Choroid plexus epithelial cell (primary cell): ENCODE measurements around the gene NUDT16L1.
A peak's percentile ranks its signal among the peaks of the same experiment; 100 is the strongest.

ENCODE experiments used
- DNase-seq: peaks from one replicate; pipeline ENCODE4 v3.0.0-alpha.2; 2010; ENCODE audit warnings: low read depth
- H3K4me3 ChIP-seq: 2 replicates; pipeline ENCODE4 v1.5.1; 2011; ENCODE audit warnings: low read depth, mild to moderate bottlenecking, control low read depth, low read length, moderate library complexity
- TF ChIP-seq, protein P1 (sequence below): conservative IDR thresholded peaks from 2 replicates; pipeline ENCODE4 v1.5.1; 2011; ENCODE audit warnings: low read depth, mild to moderate bottlenecking, control low read depth, inconsistent platforms, low read length, moderate library complexity

NUDT16L1 gene

DNA sequence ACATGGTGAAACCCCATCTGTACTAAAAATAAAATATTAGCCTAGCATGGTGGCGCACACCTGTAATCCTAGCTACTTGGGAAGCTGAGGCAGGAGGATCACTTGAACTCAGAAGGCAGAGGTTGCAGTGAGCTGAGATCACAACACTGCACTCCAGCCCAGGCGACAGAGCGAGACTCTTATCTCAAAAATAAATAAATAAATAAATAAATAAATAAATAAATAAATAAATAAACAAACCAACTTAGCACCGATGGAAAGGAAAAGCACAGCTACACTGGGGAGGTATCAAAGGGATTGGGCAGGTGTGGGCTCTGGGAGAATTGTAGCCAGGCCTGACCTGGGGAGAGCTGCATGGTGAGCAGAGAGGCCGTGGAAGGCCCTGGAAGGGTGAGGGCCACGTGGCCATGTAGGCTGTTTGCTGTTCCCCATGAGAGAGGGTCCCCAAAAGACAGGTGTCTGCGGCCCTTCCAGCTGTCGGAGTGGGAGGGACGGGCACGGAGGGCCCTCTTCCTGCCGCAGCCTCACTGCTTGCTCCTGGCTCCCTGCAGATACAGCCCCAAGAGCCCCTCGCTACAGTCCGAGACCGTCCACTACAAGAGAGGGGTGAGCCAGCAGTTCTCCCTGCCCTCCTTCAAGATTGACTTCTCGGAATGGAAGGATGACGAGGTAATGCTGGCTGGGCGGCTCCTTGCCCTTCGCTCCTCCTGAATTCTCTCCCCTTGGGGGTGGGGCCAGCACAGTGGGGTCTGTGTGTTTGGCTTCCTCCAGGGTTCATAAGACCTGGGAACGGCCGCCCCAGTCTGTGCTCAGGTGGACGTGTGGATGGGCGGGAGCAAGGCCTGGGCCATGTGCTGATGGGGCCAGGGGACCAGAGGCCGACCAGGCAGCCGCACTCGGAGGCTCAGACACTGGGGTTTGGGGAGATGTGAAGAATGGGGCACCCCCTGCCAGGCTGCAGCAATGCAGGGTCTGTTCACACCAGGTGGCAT lies 36.4 kb upstream of the NUDT16L1 start:
- TF ChIP-seq, protein P1, sequence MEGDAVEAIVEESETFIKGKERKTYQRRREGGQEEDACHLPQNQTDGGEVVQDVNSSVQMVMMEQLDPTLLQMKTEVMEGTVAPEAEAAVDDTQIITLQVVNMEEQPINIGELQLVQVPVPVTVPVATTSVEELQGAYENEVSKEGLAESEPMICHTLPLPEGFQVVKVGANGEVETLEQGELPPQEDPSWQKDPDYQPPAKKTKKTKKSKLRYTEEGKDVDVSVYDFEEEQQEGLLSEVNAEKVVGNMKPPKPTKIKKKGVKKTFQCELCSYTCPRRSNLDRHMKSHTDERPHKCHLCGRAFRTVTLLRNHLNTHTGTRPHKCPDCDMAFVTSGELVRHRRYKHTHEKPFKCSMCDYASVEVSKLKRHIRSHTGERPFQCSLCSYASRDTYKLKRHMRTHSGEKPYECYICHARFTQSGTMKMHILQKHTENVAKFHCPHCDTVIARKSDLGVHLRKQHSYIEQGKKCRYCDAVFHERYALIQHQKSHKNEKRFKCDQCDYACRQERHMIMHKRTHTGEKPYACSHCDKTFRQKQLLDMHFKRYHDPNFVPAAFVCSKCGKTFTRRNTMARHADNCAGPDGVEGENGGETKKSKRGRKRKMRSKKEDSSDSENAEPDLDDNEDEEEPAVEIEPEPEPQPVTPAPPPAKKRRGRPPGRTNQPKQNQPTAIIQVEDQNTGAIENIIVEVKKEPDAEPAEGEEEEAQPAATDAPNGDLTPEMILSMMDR, result no peak
- no peak for DNase-seq
- H3K4me3 ChIP-seq, result no peak overlapping the region

DNA sequence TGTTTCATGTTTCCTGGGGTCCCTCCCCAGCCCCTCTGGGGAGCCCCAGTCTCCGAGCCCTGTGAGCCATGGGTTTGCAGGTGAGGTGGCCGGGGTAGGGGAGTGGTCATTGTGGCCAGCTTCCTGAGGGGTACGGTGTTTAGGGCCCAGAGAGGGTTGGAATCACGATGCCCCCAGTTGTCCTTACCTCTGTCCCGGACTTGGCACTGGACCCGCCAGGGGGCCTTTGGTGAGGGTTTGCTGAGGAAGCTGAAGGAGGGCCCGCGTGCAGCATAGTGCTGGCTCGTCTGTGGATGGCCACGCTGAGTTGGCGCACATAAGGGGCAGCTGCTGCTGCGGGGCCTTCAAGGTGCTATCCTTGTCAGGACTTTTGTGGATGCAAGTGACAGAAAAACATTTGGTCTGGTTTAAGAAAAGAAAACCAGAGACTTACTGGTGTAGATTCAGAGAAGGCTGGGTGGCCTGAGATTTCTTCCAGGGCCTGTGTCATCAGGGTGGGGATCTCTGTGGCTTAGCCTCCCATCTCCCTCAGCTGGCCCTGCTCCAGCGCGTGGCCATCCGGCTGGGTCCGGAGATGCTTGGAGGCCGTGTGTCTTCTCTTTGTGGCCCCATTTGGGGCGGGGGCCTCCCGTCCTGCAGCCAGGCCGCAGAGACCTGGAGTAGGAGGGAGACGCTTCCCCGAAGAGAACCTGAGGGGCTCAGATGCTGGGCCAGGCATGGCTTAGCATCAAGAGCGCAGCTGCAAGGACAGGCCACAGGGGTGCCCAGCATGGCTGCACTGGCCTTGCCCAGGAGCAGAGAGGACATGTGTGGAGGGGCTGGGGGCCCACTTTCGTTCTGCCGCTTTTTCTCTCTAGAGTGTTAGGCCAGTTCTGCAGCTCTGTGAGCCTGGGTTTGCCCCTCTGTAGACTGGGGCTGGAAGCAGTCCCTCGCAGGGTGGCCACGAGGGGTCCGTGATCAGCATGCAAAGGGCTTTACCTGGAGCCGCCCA lies 33.7 kb upstream of the NUDT16L1 start:
- H3K4me3 ChIP-seq, result no peak overlapping the region
- TF ChIP-seq, protein P1, result no peak

DNA sequence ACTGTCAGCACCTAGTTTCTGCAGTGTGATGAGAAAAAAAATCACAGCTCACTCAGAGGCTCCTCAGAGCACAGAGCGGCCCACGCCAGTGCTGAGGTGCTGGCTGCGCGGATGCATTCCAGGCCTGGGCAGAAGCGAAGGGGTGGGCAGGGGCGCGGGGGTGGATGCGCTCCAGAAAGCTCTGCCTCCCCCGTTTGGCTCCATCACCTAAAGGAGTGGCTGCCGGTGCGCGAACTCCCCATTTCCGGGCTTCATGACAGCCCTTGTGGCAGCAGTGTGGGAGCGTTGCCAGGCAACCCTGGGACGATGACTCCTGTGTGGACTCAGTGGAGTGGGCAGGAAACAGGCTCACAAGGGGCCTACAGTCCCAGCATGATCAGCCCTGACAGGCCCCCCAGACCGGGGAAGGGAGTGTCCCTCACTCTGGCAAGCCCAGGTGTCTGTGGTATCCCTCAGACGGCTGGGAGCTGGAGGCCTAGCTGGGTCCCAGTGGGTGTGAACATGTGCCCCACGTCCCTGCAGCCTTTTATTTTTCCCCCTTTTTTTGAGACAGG lies 32.8 kb upstream of the NUDT16L1 start:
- DNase-seq, result peak; percentile 45
- TF ChIP-seq, protein P1, result no peak
- no peak overlapping the region for H3K4me3 ChIP-seq

More for the DNA sequence above, 33.7 kb upstream of the NUDT16L1 start:
- no peak for DNase-seq

DNA sequence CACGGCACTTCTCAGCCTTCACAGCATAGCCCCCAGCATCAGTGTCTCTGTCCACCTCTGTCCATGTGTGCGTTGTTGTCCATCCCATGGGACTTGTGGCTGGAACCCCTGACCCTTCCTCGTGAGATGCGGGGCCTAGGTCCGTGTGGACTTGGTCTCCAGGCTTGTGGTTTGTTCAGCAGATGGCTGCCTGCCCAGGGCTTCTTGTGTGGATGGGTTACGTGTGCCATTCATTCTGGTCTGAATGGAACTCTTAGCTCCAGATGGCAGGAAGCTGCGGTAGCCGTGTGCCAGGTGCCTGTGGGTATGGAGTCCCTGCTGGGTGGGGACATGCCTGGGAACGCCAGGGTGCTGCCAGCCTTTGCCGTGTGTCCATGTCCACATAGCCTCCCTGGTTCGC lies 31.7 kb upstream of the NUDT16L1 start:
- TF ChIP-seq, protein P1, result no peak
- DNase-seq, result no peak
- no peak overlapping the region for H3K4me3 ChIP-seq

DNA sequence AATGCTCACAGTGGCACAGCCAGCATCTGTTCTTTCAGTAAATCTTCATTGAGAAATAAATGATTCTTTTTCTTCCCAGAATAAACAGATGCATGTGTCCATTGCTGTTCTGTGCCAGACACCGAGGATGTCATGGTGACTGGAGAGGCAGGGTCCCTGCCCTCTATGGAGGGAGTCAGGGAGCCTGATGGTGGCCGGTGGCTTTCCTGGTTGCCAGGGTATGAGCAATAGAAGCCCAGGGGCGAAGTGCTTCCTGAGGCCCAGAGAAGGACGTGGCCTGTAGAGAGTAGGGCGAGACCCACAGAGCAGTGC lies 29.9 kb upstream of the NUDT16L1 start:
- no peak for DNase-seq
- TF ChIP-seq, protein P1, result no peak
- H3K4me3 ChIP-seq, result no peak overlapping the region

DNA sequence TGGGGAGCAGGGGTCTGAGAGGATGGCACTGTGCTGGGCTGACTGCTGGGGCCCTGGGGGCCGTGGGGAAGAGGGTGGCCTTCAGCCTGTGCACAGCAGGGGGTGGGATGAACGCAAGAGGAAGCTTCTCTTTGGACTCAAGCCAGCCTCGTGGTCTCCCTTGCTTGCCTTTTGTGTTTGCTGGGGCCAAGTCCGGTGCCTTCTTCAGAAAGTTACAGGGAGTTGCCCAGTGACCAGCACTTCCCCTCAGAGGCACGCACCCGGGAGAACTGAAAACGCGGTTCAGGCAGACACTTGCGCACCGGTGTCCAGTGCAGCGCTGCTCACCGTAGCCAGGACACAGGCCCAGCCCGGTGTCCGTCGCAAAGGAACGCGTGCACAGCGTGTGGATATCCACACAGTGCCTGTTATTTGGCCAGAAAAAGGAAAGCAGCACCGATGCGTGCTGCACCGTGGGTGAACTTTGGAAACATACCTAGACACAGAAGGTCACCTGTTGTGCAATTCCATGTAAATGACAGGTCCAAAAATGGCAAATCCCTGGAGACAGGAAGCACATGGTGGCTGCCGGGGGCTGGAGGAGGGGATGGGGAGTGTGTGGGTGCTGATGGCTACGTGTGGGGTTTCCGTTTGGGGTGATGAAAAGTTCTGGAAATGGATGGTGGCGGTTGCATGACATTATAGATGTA lies 29.4 kb upstream of the NUDT16L1 start:
- peak; percentile 70 for DNase-seq
- TF ChIP-seq, protein P1, result no peak
- no peak overlapping the region for H3K4me3 ChIP-seq
